Adrenal gland (tissue), 5 donors: ENCODE data around the gene NUDT21.

Experiments
- CTCF ChIP-seq, 6 experiments: fragments of 450-650 bp in 4 of 6; fragments of 200-600 bp in 2 of 6; sonication (generic) in 1 of 6; IDR thresholded peaks; 1 replicate in 5 of 6; 2 replicates in 1 of 6; pipeline versions ENCODE4 v1.5.1 to v1.8.0; 2016 to 2021; ENCODE audit warnings: antibody characterized with exemption in 6 of 6, mild to moderate bottlenecking in 2 of 6, moderate library complexity in 1 of 6
- POLR2A ChIP-seq, 2 donors: fragments of 450-650 bp; IDR thresholded peaks; one replicate each; pipeline ENCODE4 v1.6.1; 2017; ENCODE audit warnings: antibody characterized with exemption in 2 of 2, mild to moderate bottlenecking in 2 of 2, moderate library complexity in 1 of 2
- donor health status: DM: no; HTN: no; CAD: no.

GRCh38 chr16:56408379-56409098, 42.6 kb downstream of the NUDT21 start:
- TF ChIP-seq CTCF (IDR thresholded peaks at IDR 0.05): no peak
- no peak for TF ChIP-seq POLR2A (IDR thresholded peaks at IDR 0.05)
